Adrenal gland (tissue), 5 donors: Measurements from ENCODE around the gene LAG3.

Source experiments
- POLR2A ChIP-seq, 2 donors: fragments of 450-650 bp; IDR thresholded peaks; one replicate each; pipeline ENCODE4 v1.6.1; 2017; ENCODE audit warnings: antibody characterized with exemption in 2 of 2, mild to moderate bottlenecking in 2 of 2, moderate library complexity in 1 of 2
- TF ChIP-seq, protein P1 (sequence below), 6 experiments: fragments of 450-650 bp in 4 of 6; fragments of 200-600 bp in 2 of 6; sonication (generic) in 1 of 6; IDR thresholded peaks; 1 replicate in 5 of 6; 2 replicates in 1 of 6; pipeline versions ENCODE4 v1.5.1 to v1.8.0; 2016 to 2021; ENCODE audit warnings: antibody characterized with exemption in 6 of 6, mild to moderate bottlenecking in 2 of 6, moderate library complexity in 1 of 6
- donor health status: DM: no; HTN: no; CAD: no.

DNA sequence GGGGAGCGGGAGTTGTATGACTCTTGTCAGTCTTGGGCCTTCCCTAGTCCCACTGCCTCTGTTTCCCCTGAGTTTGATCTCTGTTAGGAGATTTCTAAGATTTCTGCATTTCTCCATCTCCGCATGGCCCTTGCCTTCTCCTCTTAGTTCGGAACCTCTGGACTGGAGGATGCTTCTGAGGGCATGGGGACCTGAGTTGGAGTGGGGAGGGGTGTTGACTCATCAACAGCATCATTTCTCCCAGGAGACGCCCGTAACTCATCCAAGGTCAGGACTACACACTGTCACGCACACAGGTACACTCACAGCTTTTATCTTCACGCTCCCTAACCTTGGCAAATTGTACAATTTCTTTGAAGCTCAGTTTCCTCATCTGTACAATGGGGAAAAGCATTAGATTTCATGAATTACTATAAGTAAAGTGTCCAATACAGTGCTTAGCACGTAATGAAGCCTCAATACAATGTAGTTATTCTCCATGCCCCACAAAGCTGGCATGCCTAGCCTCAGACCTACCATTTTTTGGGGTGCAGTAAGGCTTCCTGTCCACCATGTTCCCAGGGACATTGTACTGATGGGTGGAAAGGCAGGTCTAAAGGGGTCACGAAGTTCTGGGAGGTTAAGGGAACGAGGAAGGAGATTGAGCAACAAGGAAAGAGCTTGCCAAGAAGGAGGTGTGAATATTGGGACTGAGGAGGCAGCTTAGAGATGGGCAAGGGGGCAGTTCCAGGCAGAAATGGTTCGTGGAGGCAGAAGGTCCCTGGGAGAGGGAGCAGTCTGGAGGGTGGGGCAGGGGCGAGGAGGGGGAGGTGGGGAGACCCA, 600 bp upstream of the LAG3 start:
- TF ChIP-seq POLR2A (IDR thresholded peaks at IDR 0.05), result no peak
- TF ChIP-seq, protein P1, sequence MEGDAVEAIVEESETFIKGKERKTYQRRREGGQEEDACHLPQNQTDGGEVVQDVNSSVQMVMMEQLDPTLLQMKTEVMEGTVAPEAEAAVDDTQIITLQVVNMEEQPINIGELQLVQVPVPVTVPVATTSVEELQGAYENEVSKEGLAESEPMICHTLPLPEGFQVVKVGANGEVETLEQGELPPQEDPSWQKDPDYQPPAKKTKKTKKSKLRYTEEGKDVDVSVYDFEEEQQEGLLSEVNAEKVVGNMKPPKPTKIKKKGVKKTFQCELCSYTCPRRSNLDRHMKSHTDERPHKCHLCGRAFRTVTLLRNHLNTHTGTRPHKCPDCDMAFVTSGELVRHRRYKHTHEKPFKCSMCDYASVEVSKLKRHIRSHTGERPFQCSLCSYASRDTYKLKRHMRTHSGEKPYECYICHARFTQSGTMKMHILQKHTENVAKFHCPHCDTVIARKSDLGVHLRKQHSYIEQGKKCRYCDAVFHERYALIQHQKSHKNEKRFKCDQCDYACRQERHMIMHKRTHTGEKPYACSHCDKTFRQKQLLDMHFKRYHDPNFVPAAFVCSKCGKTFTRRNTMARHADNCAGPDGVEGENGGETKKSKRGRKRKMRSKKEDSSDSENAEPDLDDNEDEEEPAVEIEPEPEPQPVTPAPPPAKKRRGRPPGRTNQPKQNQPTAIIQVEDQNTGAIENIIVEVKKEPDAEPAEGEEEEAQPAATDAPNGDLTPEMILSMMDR (IDR thresholded peaks at IDR 0.05), result no peak
